Neural cell (in vitro differentiated cells): ENCODE measurements around the gene SLC12A8. TPM values are rescaled to one million over a fixed set of nuclear protein-coding genes. Genes with fewer than 3 reads are reported as not detected.

Experiments
- H2AFZ ChIP-seq: fragments of 200-600, 300-800 bp; sonication (generic), shearing (Covaris generic); 2 replicates; pipeline ENCODE4 v1.6.0; 2014; ENCODE audit warnings: low read depth, mild to moderate bottlenecking, antibody characterized with exemption, low read length, moderate library complexity
- H3F3A ChIP-seq: fragments of 200-600 bp; shearing (Covaris generic); 2 replicates; pipeline ENCODE4 v1.6.1; 2016; ENCODE audit warnings: mild to moderate bottlenecking, moderate library complexity, mixed read lengths, antibody characterized with exemption, low read length; ENCODE audit not compliant: insufficient read depth, poor library complexity, severe bottlenecking
- H3K27ac ChIP-seq: fragments of 200-600, 300-800 bp; sonication (generic), shearing (Covaris generic); 2 replicates; pipeline ENCODE4 v1.5.1; 2014; ENCODE audit warnings: mild to moderate bottlenecking, low read length, moderate library complexity
- H3K27me3 ChIP-seq: fragments of 300-800, 200-600 bp; sonication (generic), shearing (Covaris generic); 2 replicates; pipeline ENCODE4 v1.6.0; 2014; ENCODE audit warnings: mild to moderate bottlenecking, low read depth, low read length, moderate library complexity; ENCODE audit not compliant: insufficient read depth
- H3K36me3 ChIP-seq: fragments of 300-800, 200-600 bp; sonication (generic), shearing (Covaris generic); 2 replicates; pipeline ENCODE4 v1.5.1; 2014; ENCODE audit warnings: mild to moderate bottlenecking, antibody characterized with exemption, low read length, moderate library complexity; ENCODE audit not compliant: insufficient read depth
- H3K4me2 ChIP-seq: fragments of 300-800, 200-600 bp; sonication (generic), shearing (Covaris generic); 2 replicates; pipeline ENCODE4 v1.6.0; 2014; ENCODE audit warnings: mild to moderate bottlenecking, low read length
- H3K4me3 ChIP-seq: fragments of 300-800, 200-600 bp; sonication (generic), shearing (Covaris generic); 2 replicates; pipeline ENCODE4 v1.5.1; 2014; ENCODE audit warnings: mild to moderate bottlenecking, low read length, moderate library complexity
- H3K79me2 ChIP-seq: fragments of 200-600 bp; shearing (Covaris generic); replicated peaks from 2 replicates; pipeline ENCODE4 v1.6.0; 2014; ENCODE audit warnings: mild to moderate bottlenecking, low read length, moderate library complexity; ENCODE audit not compliant: insufficient read depth
- H3K9ac ChIP-seq: fragments of 300-800, 200-600 bp; sonication (generic), shearing (Covaris generic); 2 replicates; pipeline ENCODE4 v1.6.1; 2016; ENCODE audit warnings: mild to moderate bottlenecking, low read length, mixed read lengths
- H3K9me2 ChIP-seq: fragments of 200-600 bp; shearing (Covaris generic); 2 replicates; pipeline ENCODE4 v1.6.1; 2016; ENCODE audit warnings: mild to moderate bottlenecking, low read length, mixed read lengths; ENCODE audit not compliant: insufficient read depth
- H3K9me3 ChIP-seq: fragments of 200-600, 300-800 bp; sonication (generic), shearing (Covaris generic); 2 replicates; pipeline ENCODE4 v1.6.1; 2016; ENCODE audit warnings: mild to moderate bottlenecking, mixed run types, low read length, moderate library complexity, mixed read lengths
- H4K20me1 ChIP-seq: fragments of 200-600 bp; shearing (Covaris generic); 2 replicates; pipeline ENCODE4 v1.6.1; 2016; ENCODE audit warnings: mild to moderate bottlenecking, mixed run types; ENCODE audit not compliant: insufficient read depth
- EP300 ChIP-seq: fragments of 450-650 bp; conservative IDR thresholded peaks from 2 replicates; pipeline ENCODE4 v1.6.1; 2014; ENCODE audit warnings: antibody characterized with exemption, mild to moderate bottlenecking, moderate library complexity; ENCODE audit not compliant: poor library complexity, severe bottlenecking
- EZH2 ChIP-seq: fragments of 200-600, 300-800 bp; shearing (Covaris generic), sonication (generic); IDR thresholded peaks from 2 replicates; pipeline ENCODE4 v1.6.1; 2014; ENCODE audit warnings: antibody characterized with exemption, low read length, borderline replicate concordance, mild to moderate bottlenecking; ENCODE audit not compliant: insufficient read depth, poor library complexity, severe bottlenecking
- MXI1 ChIP-seq: fragments of 450-650 bp; conservative IDR thresholded peaks from 2 replicates; pipeline ENCODE4 v1.6.1; 2014; ENCODE audit warnings: antibody characterized with exemption, mild to moderate bottlenecking; ENCODE audit not compliant: poor library complexity, severe bottlenecking
- POLR2AphosphoS5 ChIP-seq: IDR thresholded peaks from 2 replicates; pipeline ENCODE4 v1.6.1; 2012
- RAD21 ChIP-seq: fragments of 450-650 bp; conservative IDR thresholded peaks from 2 replicates; pipeline ENCODE4 v1.6.1; 2014; ENCODE audit warnings: antibody characterized with exemption, mild to moderate bottlenecking, moderate library complexity
- SMC3 ChIP-seq: fragments of 450-650 bp; conservative IDR thresholded peaks from 2 replicates; pipeline ENCODE4 v1.6.1; 2014; ENCODE audit warnings: antibody characterized with exemption, mild to moderate bottlenecking, moderate library complexity; ENCODE audit not compliant: poor library complexity
- TAF1 ChIP-seq: IDR thresholded peaks from 2 replicates; pipeline ENCODE4 v1.6.1; 2012; ENCODE audit warnings: low read depth
- polyA plus RNA-seq: library from polyadenylated mRNA; depleted of rRNA; stranded (reverse); fragments of >200 nt; gene quantifications from 2 replicates; pipeline ENCODE4 v1.2.3, GENCODE V29; 2014
- TF ChIP-seq, protein P1 (sequence below): fragments of 450-650 bp; IDR thresholded peaks from 2 replicates; pipeline ENCODE4 v1.5.1; 2014; ENCODE audit warnings: antibody characterized with exemption, mild to moderate bottlenecking, moderate library complexity; ENCODE audit not compliant: poor library complexity, severe bottlenecking
- TF ChIP-seq, protein P2 (sequence below): IDR thresholded peaks from 2 replicates; pipeline ENCODE4 v1.6.1; 2012; ENCODE audit warnings: borderline replicate concordance

The SLC12A8 gene
- polyA plus RNA-seq, 1 donor from 2014 or later, result 4.6 TPM

GRCh38 chr3:125140818-125141595, 71.5 kb downstream of the SLC12A8 start:
- no peak overlapping the region for H2AFZ ChIP-seq
- H3K9ac ChIP-seq, result no peak overlapping the region
- no peak overlapping the region for H3K4me2 ChIP-seq
- H3K27ac ChIP-seq, result no peak overlapping the region
- H3F3A ChIP-seq, result no peaks in the 10 kb centered on the region
- peaks cover 11% of the 10 kb centered on the region for H3K27me3 ChIP-seq
- no peaks in the 10 kb centered on the region for H3K79me2 ChIP-seq
- no peaks in the 10 kb centered on the region for H3K9me2 ChIP-seq
- TF ChIP-seq TAF1 (no peak), EZH2 (no peak), POLR2AphosphoS5 (no peak)
- TF ChIP-seq, protein P1, sequence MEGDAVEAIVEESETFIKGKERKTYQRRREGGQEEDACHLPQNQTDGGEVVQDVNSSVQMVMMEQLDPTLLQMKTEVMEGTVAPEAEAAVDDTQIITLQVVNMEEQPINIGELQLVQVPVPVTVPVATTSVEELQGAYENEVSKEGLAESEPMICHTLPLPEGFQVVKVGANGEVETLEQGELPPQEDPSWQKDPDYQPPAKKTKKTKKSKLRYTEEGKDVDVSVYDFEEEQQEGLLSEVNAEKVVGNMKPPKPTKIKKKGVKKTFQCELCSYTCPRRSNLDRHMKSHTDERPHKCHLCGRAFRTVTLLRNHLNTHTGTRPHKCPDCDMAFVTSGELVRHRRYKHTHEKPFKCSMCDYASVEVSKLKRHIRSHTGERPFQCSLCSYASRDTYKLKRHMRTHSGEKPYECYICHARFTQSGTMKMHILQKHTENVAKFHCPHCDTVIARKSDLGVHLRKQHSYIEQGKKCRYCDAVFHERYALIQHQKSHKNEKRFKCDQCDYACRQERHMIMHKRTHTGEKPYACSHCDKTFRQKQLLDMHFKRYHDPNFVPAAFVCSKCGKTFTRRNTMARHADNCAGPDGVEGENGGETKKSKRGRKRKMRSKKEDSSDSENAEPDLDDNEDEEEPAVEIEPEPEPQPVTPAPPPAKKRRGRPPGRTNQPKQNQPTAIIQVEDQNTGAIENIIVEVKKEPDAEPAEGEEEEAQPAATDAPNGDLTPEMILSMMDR, result no peak
- H3K36me3 ChIP-seq, result no peaks in the 10 kb centered on the region
- H3K9me3 ChIP-seq, result no peaks in the 10 kb centered on the region
- no peak overlapping the region for H3K4me3 ChIP-seq
- no peaks in the 10 kb centered on the region for H4K20me1 ChIP-seq

GRCh38 chr3:125140011-125140817, 72.3 kb downstream of the SLC12A8 start:
- H3K9ac ChIP-seq, result no peak overlapping the region

More at GRCh38 chr3:125140011-125140817, 72.3 kb downstream of the SLC12A8 start:
- Histone ChIP-seq H3K4me2 (no peak overlapping the region), H3K36me3 (no peaks in the 10 kb centered on the region), H3F3A (no peaks in the 10 kb centered on the region), H3K9me3 (no peaks in the 10 kb centered on the region), H2AFZ (no peak overlapping the region), H4K20me1 (no peaks in the 10 kb centered on the region), H3K27ac (no peak overlapping the region), H3K79me2 (no peaks in the 10 kb centered on the region), H3K9me2 (no peaks in the 10 kb centered on the region), H3K27me3 (peaks cover 11% of the 10 kb centered on the region), H3K4me3 (no peak overlapping the region)
- TF ChIP-seq, protein P2, sequence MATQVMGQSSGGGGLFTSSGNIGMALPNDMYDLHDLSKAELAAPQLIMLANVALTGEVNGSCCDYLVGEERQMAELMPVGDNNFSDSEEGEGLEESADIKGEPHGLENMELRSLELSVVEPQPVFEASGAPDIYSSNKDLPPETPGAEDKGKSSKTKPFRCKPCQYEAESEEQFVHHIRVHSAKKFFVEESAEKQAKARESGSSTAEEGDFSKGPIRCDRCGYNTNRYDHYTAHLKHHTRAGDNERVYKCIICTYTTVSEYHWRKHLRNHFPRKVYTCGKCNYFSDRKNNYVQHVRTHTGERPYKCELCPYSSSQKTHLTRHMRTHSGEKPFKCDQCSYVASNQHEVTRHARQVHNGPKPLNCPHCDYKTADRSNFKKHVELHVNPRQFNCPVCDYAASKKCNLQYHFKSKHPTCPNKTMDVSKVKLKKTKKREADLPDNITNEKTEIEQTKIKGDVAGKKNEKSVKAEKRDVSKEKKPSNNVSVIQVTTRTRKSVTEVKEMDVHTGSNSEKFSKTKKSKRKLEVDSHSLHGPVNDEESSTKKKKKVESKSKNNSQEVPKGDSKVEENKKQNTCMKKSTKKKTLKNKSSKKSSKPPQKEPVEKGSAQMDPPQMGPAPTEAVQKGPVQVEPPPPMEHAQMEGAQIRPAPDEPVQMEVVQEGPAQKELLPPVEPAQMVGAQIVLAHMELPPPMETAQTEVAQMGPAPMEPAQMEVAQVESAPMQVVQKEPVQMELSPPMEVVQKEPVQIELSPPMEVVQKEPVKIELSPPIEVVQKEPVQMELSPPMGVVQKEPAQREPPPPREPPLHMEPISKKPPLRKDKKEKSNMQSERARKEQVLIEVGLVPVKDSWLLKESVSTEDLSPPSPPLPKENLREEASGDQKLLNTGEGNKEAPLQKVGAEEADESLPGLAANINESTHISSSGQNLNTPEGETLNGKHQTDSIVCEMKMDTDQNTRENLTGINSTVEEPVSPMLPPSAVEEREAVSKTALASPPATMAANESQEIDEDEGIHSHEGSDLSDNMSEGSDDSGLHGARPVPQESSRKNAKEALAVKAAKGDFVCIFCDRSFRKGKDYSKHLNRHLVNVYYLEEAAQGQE, result no peak
- no peak for TF ChIP-seq EZH2
- no peak for TF ChIP-seq TAF1
- TF ChIP-seq EP300, result no peak
- no peak for TF ChIP-seq POLR2AphosphoS5
- no peak for TF ChIP-seq SMC3
- TF ChIP-seq RAD21, result no peak
- no peak for TF ChIP-seq MXI1
- TF ChIP-seq, protein P1, result no peak
